NCI-H446 (cell line): ENCODE results near the gene WNT6.

ENCODE experiments used
- DNase-seq, 2 experiments: peaks; one replicate each; lab custom pipeline; 2025; lab: John Stamatoyannopoulos, UW

The WNT6 gene

DNA sequence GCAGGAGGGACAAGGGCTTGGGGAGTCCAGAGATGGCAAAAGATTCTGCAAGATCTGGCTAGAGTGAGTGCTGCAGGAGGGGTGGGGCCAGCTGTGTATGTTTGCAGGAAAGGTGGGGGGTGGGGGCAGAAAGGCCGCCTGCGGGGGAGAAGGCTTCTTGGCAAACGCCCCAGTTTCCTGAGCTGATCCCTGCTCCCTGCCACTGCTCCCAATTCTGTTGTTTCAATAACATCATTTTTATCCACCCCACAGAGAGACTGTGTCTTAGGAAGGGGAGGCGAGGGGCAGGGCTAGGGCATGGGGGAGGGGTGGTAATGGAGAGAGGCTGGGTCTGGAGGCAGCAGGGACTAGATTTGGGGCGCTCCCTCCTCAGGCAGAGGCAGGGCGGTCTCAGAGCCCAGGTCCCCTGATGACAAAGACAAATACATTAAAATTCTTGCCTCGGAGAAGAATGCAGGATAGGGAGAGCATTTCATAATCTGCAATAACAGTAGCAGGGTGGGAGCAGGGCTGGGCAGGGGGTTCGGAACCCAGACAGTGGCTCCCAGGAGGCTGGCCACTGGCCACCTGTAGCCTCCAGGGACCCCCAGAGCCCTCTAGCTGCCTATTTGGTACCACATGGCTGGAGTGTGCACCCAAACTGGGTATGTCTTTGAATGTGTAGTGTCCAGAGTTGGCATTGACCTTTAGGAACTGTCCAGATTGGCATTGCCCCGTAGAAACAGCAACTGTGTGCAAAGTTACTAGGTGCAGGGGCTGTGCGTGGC, 2.1 kb upstream of the WNT6 start:
- no peak for DNase-seq

DNA sequence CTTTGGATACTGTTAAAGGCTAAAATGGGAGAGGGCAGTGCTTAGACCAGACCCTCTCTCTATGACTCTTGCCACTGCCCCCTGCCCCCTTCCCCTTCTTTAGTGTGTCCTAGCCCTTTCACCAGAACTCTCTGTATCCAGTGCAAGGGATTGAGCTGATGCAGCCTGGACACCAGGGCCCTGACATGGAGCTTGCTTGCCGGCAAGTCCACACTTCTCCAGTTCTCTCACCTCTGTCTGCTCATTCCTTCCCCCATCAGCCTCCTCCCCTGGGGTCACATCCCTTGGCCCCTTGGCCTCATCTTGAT, 1.5 kb upstream of the WNT6 start:
- DNase-seq: no peak

DNA sequence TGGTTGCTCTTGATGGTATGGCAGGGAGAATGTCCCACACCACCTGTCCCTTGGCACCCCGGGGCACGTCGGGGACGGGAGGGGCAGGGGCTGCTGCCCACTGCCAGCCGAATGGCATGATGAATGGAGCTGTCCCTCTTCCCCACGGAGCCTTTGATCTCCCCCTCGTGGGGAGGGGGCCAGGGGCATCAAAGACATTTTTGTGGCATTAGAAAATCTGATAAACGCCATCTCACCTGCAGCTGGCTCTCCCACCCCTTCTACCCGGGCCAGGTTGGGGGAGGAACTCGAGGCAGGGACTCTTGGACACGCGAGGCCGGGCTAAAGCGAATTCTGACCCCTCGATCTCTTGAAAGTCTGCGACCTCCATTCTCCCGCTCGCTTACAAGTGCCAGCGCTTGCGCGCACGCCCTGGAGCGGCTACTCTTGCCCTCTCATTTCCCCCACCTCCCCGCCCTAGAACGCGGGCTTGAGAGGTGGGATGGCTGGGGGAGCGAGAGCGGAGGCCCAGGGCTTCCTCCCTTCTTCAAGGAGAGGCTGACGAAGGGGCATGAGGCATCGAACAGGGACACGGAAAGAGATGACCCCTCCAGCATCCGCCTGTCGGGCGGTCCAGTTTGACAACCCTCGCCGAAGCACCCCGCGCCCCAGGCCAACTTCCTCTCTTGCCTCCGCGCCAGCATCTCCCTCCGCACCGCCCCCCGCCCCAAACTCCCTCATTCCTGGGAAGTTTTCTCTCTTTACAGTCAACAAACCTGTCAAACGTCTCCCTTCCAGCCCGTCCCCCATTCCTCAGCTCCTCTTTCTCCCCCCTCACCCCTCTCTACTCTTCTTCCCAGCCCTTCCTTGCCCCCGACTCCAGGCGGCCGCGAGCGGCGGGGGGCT, 692 bp upstream of the WNT6 start:
- no peak for DNase-seq

DNA sequence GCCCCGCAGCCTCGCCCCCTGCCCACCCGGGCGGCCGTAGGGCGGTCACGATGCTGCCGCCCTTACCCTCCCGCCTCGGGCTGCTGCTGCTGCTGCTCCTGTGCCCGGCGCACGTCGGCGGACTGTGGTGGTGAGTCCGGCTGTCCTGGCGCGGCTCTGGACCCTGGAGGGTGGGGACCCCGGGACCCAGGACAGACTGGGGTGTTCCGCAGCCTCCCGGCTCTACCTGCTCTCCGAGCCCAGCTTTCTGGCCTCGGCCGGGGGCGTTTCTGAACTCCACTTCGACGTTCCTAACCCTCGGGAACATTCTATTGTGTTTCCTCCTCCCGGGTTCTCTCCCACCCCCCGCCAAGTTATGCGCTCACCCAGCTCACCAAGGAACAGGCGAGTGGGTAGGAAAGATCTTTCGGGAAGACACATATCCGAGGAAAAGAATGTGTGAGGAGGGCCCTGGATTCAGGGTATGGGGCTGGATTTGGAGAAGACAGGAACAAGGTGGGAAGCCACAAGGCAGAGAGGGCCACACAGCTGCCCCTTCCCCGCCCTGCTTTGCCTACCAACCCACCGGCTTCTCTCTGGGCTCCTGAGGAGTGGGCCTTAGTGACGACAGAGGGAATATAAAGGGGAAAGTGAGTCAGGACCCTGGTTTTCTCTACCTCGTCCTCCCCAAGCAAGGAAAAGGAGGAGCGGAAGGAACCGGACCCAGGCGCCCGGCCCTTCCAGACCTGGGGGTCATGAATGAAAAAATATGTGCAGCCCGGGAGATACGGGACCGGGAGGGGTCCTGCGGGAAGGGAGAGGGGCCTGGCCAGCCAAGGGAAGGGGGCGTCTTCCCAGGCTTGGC, 605 bp downstream of the WNT6 start:
- DNase-seq: no peak

DNA sequence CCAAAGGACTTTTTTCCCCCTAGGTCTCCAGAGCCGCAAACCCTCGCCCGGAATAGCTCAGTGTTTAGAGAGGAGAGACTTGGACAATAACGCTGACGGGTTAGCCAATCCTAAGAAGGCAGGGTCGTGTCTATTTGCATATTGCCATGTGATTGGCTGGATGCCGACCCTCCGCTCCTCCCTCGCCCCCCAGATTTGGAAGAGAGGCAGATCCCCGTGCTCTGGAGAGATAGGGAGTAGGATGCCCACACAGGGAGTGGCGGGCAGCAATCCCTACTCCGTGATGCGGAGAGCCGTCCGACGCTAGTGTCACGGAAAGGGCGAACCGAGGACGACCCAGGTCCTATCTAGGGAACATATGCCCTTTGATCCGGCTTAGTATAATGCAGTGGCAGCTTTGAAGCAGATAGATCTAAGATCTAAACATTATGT, 1.4 kb downstream of the WNT6 start:
- peak; percentile 48 to 85 for DNase-seq

DNA sequence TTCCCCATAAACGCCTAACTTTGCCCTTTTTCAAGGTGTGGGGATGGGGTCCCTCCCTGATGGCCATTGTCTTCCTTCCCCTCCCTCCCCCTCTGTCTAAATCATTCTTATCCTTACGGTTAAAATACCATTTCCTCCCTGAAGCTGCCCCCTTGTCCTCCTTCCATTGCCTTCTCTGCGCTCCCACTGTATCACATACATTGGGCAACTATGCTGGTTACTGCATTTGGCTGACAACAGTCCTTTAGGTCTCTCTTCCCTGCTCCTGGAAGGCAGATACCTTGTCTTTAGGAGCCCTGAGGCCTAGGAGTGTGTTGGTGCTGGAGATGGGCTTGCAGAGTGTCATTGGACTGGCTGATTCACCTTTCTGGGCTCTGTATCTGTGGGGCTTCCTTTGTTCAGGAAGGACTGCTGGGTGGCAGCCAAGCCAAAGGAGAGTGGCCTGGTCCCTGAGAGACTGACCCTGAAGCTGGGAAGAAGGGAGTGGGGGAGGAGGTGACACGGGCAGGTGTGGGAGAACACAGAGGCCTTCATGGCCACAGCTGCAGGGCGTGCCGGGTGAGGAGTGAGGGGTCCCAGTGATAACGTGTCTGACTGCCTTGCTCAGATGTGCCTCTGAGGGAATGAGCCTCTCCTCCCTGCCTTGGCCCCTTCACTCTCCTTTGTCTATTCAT, 2.2 kb downstream of the WNT6 start:
- DNase-seq: no peak

DNA sequence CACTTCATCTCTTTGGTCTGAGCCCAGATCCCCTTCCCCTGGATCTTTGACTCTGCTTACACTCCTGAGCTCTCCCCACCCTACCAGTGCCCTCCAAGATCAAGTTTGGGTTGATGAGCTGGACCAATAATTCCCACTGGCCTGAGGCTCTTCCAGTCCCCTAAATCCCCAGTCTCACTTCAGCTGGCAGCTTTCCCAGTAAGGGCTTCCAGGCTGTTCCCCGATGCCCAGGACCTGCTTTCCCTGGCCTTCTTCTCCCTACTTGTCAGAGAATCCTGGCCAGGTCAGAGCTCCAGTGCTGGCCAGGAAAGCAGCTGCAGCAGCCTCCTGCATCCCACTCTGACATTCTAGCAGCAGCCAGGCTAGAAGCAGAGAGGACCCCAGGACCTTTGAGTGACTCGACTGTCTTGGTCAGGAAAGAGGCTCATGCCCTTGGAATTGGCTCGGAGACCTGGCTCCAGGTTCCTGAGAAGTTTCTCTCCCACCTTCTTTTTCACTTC, 3.5 kb downstream of the WNT6 start:
- DNase-seq: no peak

DNA sequence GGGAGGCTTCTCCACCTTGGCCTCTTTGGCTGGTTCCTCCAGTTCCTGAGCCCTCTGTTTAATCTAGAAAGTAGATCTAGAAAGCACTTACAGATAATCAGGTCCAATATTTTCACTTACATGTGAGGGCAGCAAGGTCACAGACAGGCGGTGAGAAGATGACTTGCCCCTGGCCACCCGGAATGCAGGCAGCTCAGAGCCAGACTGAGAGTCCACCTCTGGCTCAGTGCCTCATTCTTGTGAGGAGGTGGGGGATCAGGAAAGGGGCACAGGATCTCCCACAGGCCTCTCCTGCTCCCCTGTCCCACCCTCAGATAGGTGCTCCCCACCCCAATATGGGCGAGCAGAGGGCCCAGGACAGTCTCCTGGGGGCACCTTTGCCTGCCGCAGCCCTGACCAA, 5.8 kb downstream of the WNT6 start:
- no peak for DNase-seq

DNA sequence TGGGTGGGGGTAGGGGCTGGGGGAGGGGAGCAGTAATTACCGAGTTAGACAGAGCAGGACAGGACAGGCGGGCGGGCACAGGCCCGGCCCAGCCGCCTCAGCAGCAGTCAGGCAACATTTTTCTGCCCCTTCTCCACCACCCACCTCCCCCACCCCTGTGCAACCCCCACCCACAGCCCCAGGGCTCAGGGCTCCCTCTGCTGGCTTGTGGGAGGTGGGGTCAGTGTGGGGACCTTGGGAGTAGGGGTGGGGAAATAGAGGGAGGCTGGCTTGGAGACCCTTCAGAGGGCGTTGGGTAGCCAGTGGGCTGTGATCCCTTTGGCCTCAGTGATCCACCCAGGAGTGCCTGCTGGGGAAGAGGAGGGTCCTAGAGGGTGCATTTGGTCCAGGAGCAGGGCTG, 6.4 kb downstream of the WNT6 start:
- no peak for DNase-seq

DNA sequence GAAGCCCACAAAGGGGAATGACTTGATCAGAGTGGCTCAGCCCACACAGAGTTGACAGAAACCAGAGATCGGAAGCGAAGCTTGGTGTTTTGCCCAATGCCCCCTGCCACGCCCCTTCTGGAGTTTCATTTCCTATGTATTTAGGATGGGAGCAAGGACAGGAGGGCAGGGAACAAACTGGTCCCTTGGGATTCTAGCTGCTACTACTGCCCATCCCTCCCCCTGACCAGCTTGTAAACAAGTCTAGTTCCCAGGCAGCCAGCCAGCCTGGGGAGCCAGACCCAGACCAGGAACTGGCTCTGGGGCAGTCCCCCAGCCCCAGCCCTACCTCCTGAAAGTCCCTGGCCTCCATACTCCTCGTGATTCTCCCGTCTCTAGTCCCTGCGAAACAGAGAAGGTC, 8.3 kb downstream of the WNT6 start:
- no peak for DNase-seq

DNA sequence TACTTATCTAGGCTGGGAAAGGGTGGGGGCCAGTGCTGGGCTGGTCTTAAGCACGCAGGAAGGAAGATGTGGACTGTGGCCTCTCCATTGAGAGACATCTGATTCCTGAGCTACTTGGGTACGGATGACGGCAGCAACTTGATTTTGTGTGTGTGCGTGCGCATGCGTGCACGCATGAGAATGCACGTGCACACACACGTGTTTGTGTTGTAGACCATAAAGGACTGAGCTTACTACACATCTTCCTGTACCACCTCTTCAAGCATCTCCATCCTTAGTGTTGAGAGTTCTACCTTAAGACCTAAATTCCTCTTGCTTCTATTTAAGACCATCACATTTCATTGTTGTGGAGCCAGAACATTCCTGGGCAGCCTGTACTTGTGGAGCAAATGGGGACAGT, 9.5 kb downstream of the WNT6 start:
- no peak for DNase-seq

DNA sequence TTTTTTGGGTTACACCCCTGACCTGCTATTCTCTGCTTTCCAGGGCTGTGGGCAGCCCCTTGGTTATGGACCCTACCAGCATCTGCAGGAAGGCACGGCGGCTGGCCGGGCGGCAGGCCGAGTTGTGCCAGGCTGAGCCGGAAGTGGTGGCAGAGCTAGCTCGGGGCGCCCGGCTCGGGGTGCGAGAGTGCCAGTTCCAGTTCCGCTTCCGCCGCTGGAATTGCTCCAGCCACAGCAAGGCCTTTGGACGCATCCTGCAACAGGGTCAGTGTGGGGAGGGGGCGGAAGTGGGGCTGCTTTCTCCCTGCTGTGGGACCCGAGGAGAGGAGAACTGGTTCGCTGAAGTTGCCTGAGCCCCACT, 11.4 kb downstream of the WNT6 start:
- no peak for DNase-seq

DNA sequence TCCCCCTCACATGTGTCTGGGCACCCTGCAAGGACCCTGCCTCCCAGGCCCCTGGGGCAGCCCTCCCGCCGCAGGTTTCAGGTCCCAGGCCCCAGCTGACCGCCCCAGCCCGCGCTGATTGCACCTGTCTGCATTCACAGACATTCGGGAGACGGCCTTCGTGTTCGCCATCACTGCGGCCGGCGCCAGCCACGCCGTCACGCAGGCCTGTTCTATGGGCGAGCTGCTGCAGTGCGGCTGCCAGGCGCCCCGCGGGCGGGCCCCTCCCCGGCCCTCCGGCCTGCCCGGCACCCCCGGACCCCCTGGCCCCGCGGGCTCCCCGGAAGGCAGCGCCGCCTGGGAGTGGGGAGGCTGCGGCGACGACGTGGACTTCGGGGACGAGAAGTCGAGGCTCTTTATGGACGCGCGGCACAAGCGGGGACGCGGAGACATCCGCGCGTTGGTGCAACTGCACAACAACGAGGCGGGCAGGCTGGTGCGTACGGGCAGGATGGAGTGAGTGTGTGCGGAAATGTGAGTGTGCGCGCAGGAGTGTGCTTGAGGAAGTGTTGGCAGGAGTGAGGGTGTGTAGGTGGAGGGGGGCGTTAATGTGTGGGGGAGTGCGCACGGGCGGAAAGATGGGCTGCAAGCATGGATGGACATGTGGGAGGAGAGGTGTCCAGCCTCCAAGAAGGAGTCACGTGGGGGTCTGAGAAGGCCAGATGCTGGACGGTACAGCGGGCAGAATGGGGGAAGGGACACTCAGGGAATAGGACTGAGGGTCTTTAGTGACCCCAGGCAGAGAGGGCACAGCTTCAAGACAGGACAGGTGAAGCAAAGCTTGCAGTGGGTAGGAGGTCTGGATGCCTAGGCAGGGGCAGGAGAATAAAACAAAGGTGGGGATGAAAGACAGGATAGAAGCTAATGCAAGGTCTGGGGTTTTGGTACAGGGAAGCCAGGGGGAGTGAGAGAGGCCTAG, 12.0 kb downstream of the WNT6 start:
- no peak for DNase-seq

DNA sequence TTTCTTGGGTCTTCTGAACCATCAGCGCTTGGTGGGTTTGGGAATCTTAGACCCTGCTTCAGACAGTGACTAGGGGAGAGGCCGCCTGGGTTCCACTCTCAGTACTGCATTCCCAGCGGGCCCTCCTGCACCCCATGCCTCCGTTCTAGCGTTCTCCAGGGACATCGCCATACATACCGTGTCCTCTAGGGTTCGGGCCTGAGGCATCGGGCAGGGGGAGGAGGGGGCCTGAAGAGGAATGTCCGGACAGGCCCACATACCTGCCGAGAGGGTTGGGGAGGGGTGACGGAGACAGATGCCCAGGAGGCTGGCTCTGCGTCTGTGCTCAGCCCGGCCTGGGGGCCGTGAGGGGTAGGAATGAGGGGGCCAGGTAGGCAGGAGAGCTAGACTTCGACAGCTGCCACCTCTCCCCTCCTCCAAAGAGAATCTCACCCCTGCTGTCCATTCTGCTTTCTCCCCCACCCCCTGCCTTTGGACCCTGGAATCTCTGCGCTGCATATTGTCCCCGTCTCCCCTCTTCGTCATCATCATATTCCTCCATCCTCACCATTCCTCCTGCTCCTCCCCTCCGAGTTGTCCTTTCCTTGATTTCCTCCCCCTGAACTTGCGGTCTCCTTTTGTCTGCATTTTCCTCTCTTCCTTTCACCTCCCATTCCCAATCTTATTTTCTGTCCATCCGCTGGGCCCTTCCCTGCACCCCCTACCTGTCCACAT, 13.2 kb downstream of the WNT6 start:
- no peak for DNase-seq

DNA sequence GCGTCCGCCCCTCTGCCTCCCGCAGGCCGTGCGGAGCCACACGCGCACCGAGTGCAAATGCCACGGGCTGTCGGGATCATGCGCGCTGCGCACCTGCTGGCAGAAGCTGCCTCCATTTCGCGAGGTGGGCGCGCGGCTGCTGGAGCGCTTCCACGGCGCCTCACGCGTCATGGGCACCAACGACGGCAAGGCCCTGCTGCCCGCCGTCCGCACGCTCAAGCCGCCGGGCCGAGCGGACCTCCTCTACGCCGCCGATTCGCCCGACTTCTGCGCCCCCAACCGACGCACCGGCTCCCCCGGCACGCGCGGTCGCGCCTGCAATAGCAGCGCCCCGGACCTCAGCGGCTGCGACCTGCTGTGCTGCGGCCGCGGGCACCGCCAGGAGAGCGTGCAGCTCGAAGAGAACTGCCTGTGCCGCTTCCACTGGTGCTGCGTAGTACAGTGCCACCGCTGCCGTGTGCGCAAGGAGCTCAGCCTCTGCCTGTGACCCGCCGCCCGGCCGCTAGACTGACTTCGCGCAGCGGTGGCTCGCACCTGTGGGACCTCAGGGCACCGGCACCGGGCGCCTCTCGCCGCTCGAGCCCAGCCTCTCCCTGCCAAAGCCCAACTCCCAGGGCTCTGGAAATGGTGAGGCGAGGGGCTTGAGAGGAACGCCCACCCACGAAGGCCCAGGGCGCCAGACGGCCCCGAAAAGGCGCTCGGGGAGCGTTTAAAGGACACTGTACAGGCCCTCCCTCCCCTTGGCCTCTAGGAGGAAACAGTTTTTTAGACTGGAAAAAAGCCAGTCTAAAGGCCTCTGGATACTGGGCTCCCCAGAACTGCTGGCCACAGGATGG, 14.0 kb downstream of the WNT6 start:
- DNase-seq: no peak

DNA sequence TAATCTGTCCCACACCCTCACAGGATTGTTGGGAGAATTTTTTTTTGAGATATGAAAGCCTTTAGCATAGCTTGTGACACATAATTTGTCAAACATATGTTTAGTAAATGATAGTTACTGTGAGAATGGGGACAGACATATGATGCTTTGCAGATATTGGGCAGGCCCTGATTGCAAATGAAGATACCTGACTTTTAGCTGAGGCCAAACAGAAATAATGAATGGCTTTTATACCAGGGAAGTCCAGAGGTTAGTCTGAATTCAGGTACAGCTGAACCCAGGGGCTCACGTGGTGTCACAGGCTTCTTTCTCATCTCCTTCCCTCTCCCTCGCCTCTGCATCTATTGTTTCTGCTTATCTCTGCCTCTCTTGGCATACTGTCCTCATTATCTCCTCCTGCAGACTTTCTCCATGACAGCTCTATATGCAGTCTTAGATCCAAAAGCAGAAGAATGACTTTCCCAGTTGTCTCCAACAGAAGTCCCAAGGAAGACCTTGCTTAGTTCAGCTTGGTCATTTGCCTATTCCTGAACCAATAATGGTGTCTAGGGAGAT, 16.2 kb downstream of the WNT6 start:
- DNase-seq: no peak

DNA sequence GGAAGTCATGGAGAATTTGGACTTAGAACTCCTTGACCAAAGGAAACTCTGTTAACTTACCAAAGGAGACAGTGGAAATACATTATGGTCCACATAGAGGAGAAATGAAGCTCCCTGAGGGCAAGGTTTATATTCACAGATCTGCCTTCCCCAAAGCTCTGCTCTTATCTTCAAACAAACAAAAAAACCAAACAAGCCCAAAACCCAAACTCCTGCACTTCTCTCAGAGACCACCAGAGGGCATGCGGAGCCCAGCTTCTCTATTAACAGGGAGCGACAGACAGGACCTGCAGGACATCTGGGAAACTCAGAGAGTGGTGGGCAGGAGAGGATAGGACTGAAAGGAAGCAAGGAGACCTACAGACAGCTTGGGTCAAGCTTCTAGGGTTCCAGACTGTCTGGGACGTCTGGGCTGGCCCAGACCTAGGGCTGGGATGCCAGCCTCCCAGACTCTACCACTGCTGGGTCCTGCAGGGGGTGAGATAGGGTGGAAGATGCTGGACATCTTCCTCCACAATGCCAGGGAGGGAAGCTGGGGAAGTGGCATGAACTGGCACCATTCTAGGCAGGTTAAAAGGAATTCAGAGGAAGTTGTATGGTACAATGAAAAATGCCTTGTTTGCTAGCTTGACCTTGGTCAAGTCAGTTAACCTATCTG, 17.1 kb downstream of the WNT6 start:
- peak; percentile 53 to 67 for DNase-seq

DNA sequence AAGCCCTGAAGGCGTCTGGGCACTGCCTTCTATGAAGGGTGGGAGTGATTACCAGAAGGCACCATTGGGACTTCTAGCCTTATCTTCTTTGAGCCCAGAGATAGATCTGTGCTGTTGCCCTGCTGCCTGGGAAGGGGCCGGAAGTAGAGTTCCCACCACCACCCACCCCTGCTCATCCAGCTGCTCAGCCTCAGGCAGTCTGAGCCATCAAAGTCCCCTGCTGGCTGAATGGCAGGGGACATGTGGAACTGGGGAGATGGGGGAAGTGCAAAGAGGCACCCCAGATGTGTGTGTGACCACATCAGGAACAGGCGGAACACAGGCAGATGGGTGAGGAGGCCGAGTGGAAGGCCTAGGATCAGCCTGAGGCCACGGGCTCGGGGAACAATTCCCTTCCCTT, 17.7 kb downstream of the WNT6 start:
- no peak for DNase-seq
